Stimulated activated CD4-positive, alpha-beta T cell treated with anti-CD3 and anti-CD28 coated beads, TNF-alpha, amount 100 ng/mL, for 1 hour (primary cell): ENCODE data around the gene LIPE.

ENCODE experiments used
- DNase-seq, 3 donors: peaks; one replicate each; pipeline ENCODE4 v3.0.0-alpha.2; 2020; ENCODE audit warnings: low read depth in 3 of 3, low spot score in 1 of 3

The LIPE gene

GRCh38 chr19:42445948-42446347, 18.8 kb upstream of the LIPE start:
- no peak for DNase-seq

- DNase-seq: no peak
Measured at GRCh38 chr19:42443944-42444398, 16.8 kb upstream of the LIPE start.

- no peak for DNase-seq
Measured at GRCh38 chr19:42442833-42443232, 15.6 kb upstream of the LIPE start, which contains the start of gene CXCL17. Gene CXCL17 (minus strand): TSS chr19:42442946. CDS start chr19:42442832, 114 bp downstream.

- DNase-seq: no peak
Measured at GRCh38 chr19:42441049-42441445, 13.9 kb upstream of the LIPE start.

GRCh38 chr19:42440357-42441048, 13.3 kb upstream of the LIPE start:
- peak; percentile 31 to 83 (median 58) for DNase-seq

- no peak for DNase-seq
Measured at GRCh38 chr19:42436006-42436405, 8.8 kb upstream of the LIPE start.

- no peak for DNase-seq
Measured at GRCh38 chr19:42435316-42435715, 8.1 kb upstream of the LIPE start.

GRCh38 chr19:42433503-42434260, 6.5 kb upstream of the LIPE start:
- peak; percentile 25 to 51 (median 37) for DNase-seq

GRCh38 chr19:42431486-42431885, 4.3 kb upstream of the LIPE start:
- DNase-seq: no peak

- no peak for DNase-seq
Measured at GRCh38 chr19:42428676-42429075, 1.5 kb upstream of the LIPE start.

GRCh38 chr19:42426643-42427042, 545 bp downstream of the LIPE start:
- DNase-seq: no peak

- DNase-seq: no peak
Measured at GRCh38 chr19:42424712-42425131, 2.5 kb downstream of the LIPE start.

GRCh38 chr19:42424345-42424707, 2.9 kb downstream of the LIPE start:
- no peak for DNase-seq

GRCh38 chr19:42423462-42424344, 3.5 kb downstream of the LIPE start:
- DNase-seq: peak; percentile 74 to 91 (median 88)

GRCh38 chr19:42422901-42423461, 4.2 kb downstream of the LIPE start:
- peak in 2 of 3 donors; percentile 23 to 42 for DNase-seq

- no peak for DNase-seq
Measured at GRCh38 chr19:42422092-42422900, 4.9 kb downstream of the LIPE start.

- DNase-seq: no peak
Measured at GRCh38 chr19:42421591-42422031, 5.6 kb downstream of the LIPE start.

GRCh38 chr19:42421101-42421500, 6.1 kb downstream of the LIPE start:
- DNase-seq: no peak

- DNase-seq: peak; percentile 45 to 64 (median 56)
Measured at GRCh38 chr19:42420055-42420544, 7.1 kb downstream of the LIPE start.

GRCh38 chr19:42419309-42419708, 7.9 kb downstream of the LIPE start:
- no peak for DNase-seq
